Measurements from ENCODE around the gene FAM222B. TPM values are rescaled to one million over a fixed set of nuclear protein-coding genes. Genes with fewer than 3 reads are reported as not detected.
A peak's percentile ranks its signal among the peaks of the same experiment; 100 is the strongest.
"Not testable (repeated sequence)": the region's sequence is repeated elsewhere in the genome, so short reads cannot be mapped to it uniquely, and the experiment has no call there.

FAM222B gene
- total and polyA plus RNA-seq, 12 donors = 4.9 to 18.3 (median 13.4) TPM

DNA sequence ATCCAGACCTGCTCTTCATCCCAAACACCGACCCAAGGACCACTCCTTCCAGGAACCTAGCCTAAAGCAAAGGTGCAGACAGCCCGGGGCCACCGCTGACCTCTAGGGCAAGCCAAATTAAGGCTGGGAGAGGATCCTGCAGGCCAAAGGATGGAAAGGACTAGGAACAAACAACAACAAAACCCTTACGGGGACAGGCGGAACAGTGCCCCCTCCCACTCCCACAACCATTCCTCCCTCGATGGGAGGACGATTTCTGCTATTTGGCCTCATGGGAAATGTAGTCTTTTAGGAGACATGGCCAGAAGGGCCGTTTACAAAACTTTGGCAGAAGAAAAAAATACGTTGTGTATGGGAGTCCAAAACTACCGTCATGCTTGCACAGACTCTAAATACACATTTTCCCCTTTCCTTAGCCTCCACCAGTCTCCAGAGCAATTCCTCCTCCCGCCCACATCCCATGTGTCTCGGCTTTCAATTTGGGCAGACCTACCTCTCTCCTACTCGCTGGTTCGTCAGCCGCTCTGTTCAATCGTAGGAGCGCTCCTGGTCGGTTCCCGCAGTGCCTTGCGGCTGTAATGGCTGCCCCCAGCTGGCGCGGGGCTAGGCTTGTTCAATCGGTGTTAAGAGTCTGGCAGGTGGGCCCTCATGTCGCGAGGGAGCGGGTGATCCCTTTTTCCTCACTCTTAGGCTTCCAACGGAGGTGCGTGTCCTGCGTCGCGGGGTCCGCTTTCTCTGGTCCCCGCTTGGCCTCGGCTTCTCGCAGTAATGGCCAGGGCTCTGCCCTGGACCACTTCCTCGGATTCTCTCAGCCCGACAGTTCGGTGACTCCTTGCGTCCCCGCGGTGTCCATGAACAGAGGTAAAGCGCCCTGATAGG is 12.1 kb upstream of the FAM222B start, which contains the start of gene ERAL1:
Gene ERAL1 (plus strand): TSS at position 560 of the 879 bp plus-strand sequence. CDS start 19 bp downstream, at position 579.
- Histone ChIP-seq H3K36me3 (replicated peaks in 1 of 2) (peaks cover 0 to 25% of the 10 kb centered on the region in 2 donors), H3K4me3 (peak within 1 kb of the TSS in 3 of 4 donors; percentile 68 to 93 (median 69)), H3K4me1 (replicated peaks in 1 of 2) (peaks cover 6 to 9% of the 10 kb centered on the region in 2 donors), H3K9me3 (replicated peaks in 1 of 3) (no peaks in the 10 kb centered on the region), H3K27me3 (no peaks in the 10 kb centered on the region), H3K27ac (peak within 1 kb of the TSS in 3 of 5 donors; percentile 58 to 73 (median 64))
- peak; percentile 82 to 92 (median 86) for DNase-seq
- intact Hi-C loops (cut with DNase I) = loop anchor here in 1 of 2 donors (10.0 kb wide), 1 partner anchor 60 kb away; no protein-coding TSS in a partner anchor
- 1% methylated on average over 28 to 42 of the region's 42 CpGs for WGBS, 4 donors
- TF ChIP-seq POLR2A (IDR thresholded peaks at IDR 0.05) = peak in 1 of 2 donors; percentile 65
- TF ChIP-seq, protein P1, sequence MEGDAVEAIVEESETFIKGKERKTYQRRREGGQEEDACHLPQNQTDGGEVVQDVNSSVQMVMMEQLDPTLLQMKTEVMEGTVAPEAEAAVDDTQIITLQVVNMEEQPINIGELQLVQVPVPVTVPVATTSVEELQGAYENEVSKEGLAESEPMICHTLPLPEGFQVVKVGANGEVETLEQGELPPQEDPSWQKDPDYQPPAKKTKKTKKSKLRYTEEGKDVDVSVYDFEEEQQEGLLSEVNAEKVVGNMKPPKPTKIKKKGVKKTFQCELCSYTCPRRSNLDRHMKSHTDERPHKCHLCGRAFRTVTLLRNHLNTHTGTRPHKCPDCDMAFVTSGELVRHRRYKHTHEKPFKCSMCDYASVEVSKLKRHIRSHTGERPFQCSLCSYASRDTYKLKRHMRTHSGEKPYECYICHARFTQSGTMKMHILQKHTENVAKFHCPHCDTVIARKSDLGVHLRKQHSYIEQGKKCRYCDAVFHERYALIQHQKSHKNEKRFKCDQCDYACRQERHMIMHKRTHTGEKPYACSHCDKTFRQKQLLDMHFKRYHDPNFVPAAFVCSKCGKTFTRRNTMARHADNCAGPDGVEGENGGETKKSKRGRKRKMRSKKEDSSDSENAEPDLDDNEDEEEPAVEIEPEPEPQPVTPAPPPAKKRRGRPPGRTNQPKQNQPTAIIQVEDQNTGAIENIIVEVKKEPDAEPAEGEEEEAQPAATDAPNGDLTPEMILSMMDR (IDR thresholded peaks at IDR 0.05) = peak in 1 of 6 experiments; percentile 1

DNA sequence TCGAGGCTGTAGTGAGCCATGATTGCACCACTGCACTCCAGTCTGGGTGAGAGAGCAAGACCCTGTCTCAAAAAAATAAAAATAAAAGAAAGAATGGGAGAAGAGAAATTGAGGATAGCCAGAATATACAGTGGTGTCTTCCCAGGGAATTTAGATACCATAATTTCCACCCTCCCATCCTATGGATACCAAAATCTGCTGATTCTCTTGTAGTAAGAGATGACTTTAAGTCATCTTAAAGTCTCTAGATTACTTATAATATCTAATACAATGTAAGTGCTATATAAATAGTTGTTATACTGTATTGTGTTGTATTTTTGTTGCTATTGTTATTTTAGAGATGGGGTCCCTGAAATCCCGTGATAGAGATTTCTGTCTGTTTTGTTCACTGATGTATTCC is 10.7 kb upstream of the FAM222B start:
- 91 to 100% (median 95%) methylated on average over 2 of the region's 2 CpGs for WGBS, 4 donors
- H3K27me3 ChIP-seq = no peaks in the 10 kb centered on the region
- H3K27ac ChIP-seq = no peak overlapping the region
- H3K9me3 ChIP-seq (replicated peaks in 1 of 3) = no peaks in the 10 kb centered on the region
- H3K4me1 ChIP-seq (replicated peaks in 1 of 2) = peaks cover 6 to 9% of the 10 kb centered on the region in 2 donors
- no peak overlapping the region for H3K4me3 ChIP-seq
- DNase-seq = no peak
- intact Hi-C loops (cut with DNase I) = loop anchor here in 1 of 2 donors (10.0 kb wide), 1 partner anchor 62 kb away; no protein-coding TSS in a partner anchor
- TF ChIP-seq, protein P1 (IDR thresholded peaks at IDR 0.05) = no peak
- no peak for TF ChIP-seq POLR2A (IDR thresholded peaks at IDR 0.05)
- H3K36me3 ChIP-seq (replicated peaks in 1 of 2) = peaks cover 0 to 10% of the 10 kb centered on the region in 2 donors

DNA sequence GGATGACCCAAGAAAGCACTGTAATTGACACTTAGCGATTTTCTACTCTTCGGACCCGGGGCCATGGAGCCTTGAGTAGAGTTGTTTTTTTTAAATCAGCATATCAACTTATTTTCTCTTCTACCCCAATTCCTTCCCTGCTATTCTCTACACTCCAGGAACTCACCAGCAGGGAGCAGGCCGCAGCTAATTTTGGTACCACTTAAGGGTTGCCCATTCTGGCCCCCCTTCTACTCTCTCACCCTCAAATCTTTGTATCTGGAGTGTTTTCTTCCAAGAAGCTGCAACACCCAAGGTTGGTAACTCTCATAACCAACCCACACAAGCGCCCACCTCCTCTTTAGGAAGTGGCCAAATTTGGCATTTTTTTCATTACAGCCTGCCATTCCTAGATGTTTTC is 6.7 kb upstream of the FAM222B start:
- Histone ChIP-seq H3K27me3 (no peaks in the 10 kb centered on the region), H3K36me3 (replicated peaks in 1 of 2) (no peaks in the 10 kb centered on the region), H3K27ac (no peak overlapping the region), H3K4me3 (no peak overlapping the region), H3K9me3 (replicated peaks in 1 of 3) (no peaks in the 10 kb centered on the region), H3K4me1 (replicated peaks in 1 of 2) (no peaks in the 10 kb centered on the region)
- no peak for TF ChIP-seq POLR2A (IDR thresholded peaks at IDR 0.05)
- TF ChIP-seq, protein P1 (IDR thresholded peaks at IDR 0.05) = no peak
- WGBS, 4 donors = 78 to 85% (median 82%) methylated on average over 5 of the region's 5 CpGs
- no peak for DNase-seq
- intact Hi-C loops (cut with DNase I) = loop anchor here in 1 of 2 donors (10.0 kb wide), 1 partner anchor 94 kb away; no protein-coding TSS in a partner anchor

DNA sequence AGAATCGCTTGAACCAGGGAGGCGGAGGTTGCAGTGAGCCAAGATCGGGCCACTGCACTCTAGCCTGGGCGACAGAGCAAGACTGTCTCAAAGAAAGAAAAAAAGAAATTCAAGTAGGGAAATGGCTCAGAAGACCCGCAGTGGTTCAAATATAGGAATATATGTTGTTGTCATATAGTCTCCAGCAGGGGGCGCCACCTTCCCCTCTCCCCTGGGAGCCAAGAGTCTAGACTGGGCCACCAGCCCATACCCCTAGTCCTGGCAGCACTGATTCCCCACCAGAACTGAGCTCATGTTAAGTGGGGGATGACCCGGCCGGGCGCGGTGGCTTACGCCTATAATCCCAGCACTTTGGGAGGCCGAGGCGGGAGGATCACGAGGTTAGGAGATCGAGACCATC is 6.1 kb upstream of the FAM222B start:
- not testable (repeated sequence) for H3K27ac ChIP-seq; H3K27me3 ChIP-seq; H3K9me3 ChIP-seq (replicated peaks in 1 of 3); H3K4me3 ChIP-seq; H3K4me1 ChIP-seq (replicated peaks in 1 of 2); H3K36me3 ChIP-seq (replicated peaks in 1 of 2)
- TF ChIP-seq, protein P1 (IDR thresholded peaks at IDR 0.05) = peak in 5 of 6 experiments; percentile 26 to 45 (median 39)
- intact Hi-C loops (cut with DNase I) = loop anchor here in 1 of 2 donors (10.0 kb wide), 1 partner anchor 94 kb away; no protein-coding TSS in a partner anchor
- WGBS, 4 donors = 80 to 86% (median 86%) methylated on average over 15 of the region's 15 CpGs
- peak in 4 of 7 donors; percentile 28 to 60 (median 40) for DNase-seq

DNA sequence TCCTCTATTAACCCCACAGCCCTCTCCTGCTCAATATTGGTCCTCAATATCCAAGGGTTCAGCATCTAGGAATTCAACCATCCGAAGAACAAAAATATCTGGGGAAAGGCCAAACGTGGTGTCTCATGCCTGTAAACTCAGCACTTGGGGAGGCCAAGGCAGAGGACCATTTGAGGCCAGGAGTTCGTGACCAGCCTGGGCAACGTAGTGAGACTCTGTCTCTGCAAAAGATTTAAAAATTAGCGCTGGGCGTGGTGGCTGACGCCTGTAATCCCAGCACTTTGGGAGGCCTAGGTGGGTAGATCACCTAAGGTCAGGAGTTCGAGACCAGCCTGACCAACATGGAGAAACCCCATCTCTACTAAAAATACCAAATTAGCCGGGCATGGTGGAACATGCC is 4.1 kb upstream of the FAM222B start:
- not testable (repeated sequence) for H3K27me3 ChIP-seq; H3K36me3 ChIP-seq (replicated peaks in 1 of 2); H3K9me3 ChIP-seq (replicated peaks in 1 of 3); H3K27ac ChIP-seq; DNase-seq; H3K4me1 ChIP-seq (replicated peaks in 1 of 2); H3K4me3 ChIP-seq
- 89 to 92% (median 90%) methylated on average over 9 of the region's 9 CpGs for WGBS, 4 donors
- intact Hi-C loops (cut with DNase I) = loop anchor here in 1 of 2 donors (10.0 kb wide), 1 partner anchor 92 kb away; no protein-coding TSS in a partner anchor
